ENCODE results near the gene FGFR1OP2. TPM values are rescaled to one million over a fixed set of nuclear protein-coding genes. Genes with fewer than 3 reads are reported as not detected.

Gene FGFR1OP2
- polyA plus RNA-seq, 4 donors: 62.2 to 89.4 (median 63.0) TPM

DNA sequence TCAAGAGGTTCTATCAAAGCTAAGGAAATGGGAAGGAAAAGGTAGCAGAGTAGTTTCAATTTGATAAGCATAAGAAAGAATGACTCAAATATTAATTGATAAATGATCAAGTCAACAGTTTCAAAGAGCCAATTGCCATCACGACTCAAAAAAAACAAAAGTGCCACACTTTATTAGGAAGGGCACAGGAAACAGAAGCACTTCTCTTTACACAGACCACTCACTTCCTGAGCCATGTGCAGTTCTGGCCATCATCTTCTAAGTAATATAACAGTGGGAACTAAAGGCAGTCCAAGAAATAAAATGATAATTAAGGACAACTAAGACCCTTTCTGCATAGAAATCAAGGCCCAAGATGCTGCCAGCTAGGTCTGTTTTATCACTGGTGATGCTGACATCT is 62.7 kb downstream of the FGFR1OP2 start:
- DNase-seq (ENCODE audit: low read depth in 4 of 4, low spot score in 3 of 4): no peak

DNA sequence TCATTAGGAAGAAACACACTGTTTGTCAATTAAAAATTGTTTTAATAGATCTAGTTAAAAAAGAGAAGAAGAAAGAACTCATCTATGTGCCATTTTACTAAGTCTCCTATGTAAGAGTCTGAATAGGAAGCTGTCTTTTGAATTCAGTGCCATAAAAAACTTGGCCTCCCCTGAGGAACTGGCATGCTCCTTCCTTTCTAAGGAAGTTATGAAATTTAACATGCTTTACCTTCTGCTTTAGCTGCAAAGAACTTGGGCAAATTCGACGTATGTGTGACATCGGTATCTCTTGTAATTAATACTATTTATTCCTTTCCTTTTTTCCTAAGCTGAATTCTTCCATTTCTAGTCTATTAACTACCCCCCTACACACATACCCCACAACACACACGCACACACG is 63.4 kb downstream of the FGFR1OP2 start:
- no peak for DNase-seq (ENCODE audit: low read depth in 4 of 4, low spot score in 3 of 4)

DNA sequence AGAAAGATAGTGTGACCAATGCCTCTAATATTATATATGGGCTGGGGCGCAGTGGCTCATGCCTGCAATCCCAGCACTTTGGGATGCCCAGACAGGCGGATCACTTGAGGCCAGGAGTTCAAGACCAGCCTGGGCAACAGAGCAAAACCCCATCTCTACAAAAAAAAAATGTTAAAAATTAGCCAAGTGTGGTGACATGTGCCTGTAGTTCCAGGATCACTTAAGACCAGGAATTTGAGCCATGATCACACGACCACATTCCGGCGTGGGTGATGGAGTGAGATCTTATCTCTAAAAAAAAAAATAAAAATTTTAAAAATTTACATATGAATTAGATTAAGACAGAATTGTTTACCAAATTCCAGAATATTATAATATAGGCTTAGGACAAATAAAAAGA is 63.9 kb downstream of the FGFR1OP2 start:
- DNase-seq (ENCODE audit: low read depth in 4 of 4, low spot score in 3 of 4): no peak

DNA sequence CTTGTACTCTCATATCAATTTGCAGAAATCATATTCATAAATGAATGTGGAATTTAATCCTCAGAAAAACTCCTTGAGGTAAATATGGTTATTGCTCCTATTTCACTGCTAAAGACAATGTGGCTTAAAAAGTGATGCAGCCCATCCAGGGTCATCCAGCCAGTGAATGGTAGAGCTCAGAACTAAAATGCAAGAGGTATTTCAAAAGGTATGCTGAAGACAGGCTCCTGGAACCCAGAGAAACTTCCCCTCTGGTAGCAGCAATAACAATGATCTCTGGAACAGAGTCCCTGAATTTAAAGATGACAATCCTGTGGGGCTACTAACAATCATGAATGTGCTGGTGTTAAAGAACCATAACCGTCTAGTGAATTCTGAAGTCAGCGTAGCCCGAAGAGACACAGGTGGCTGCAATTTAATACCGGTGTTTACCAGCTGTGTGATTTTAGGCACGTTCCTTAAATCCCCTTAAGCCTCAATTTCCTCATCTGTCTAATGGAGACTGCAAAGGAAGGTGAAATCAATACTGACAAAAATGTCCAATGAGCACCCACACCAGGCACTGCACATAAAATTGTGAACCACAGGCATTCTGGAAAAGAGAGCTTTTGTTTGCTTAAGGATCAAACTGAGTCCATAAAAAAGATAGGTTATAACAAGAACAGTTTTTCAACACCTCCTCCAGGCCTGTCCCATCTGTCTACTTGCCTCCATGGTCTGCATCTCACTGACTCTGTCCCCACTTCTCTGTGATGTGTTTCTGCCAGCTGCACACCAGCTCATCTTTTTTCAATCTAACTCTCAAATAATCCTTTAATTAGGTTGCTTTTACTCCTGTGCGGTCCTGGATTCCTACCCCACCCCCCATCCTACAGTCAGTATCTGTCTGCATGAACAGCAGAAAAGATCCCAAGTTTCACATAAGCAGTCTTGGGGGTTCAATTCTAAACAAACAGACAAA is 65.4 kb downstream of the FGFR1OP2 start:
- DNase-seq (ENCODE audit: low read depth in 4 of 4, low spot score in 3 of 4): no peak

DNA sequence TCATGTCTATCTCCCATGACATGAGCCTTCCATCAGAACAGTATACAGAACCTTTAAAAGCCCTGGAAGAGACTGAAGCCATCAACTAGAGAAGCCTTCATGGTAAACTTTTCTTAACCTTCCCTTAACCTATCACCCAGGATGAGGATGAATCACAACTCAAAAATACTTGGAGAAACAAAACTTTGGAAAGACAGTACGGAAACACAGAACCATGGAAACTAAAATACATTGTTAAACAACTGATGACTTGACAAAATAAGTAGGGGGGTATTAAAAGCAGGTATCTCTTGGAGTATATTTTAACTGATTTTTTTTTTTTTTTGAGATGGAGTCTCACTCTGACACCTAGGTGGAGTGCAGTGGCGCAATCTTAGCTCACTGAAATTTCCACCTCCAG is 67.2 kb downstream of the FGFR1OP2 start:
- no peak for DNase-seq (ENCODE audit: low read depth in 4 of 4, low spot score in 3 of 4)

DNA sequence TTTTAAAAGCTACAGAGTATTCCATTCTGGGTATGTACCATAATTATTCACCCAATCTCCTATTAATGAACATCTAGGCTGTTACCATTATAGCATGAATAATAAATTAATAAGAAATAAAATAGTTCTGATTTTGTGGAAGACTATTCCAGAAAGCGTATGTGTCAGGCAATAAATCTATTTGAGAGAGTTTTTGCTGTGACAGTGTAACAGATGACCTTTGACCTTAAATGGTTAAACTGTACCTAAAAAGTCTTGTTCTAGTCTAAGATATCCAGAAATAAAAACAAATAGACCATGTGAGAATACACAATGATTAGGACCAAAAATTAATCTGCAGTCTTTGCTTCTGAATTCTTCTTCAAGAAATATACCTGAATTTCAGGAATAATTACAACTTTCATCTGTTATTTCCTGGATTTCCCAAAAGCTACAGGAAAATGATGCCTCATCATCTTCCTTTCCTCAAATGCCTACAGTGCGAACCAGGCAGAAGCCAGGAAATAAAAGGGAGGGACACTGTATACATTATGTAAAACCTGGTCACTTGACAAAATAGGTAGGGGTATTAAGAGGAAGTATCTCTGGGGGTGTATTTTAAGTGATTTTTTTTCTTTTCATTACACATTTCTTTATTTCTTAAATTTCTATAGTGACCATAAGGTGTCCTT is 68.7 kb downstream of the FGFR1OP2 start:
- no peak for DNase-seq (ENCODE audit: low read depth in 4 of 4, low spot score in 3 of 4)

DNA sequence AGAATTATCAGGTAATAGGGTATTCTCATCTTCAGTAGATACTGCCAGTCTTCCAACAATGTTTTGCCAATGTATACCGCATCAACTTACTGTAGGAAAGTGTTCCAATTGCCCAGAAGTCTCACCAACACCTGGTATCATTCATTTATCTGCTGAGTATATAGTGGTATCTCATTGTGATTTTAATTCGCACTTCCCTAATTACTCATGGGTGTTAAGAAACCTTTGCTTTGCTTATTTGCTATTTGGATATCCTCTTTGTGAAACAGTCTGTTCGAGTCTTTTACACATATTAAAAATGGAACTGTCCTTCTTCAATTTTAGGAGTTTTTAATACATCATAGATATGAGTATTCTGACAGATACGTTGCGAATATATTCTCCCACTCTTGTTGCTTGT is 69.8 kb downstream of the FGFR1OP2 start:
- no peak for DNase-seq (ENCODE audit: low read depth in 4 of 4, low spot score in 3 of 4)

DNA sequence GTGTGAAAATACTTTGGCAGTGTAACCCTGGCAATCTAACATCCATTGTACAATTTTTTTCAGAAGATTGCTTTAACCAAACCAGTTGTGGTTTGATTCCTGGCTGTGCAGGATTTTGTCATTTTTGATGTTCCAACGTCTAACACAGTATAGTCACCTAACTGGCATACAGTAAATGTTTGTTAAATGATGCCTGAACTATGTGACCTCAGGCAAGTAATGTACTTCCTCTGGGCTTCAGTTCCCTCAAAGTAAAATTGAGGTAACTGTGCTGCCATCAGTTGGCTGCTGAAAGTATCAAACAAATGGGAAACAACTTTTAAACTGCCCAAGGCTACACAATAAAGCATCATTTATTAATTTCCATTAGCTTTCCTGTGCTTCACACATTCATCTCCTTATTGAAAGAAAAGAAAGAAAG is 71.6 kb downstream of the FGFR1OP2 start:
- no peak for DNase-seq (ENCODE audit: low read depth in 4 of 4, low spot score in 3 of 4)

DNA sequence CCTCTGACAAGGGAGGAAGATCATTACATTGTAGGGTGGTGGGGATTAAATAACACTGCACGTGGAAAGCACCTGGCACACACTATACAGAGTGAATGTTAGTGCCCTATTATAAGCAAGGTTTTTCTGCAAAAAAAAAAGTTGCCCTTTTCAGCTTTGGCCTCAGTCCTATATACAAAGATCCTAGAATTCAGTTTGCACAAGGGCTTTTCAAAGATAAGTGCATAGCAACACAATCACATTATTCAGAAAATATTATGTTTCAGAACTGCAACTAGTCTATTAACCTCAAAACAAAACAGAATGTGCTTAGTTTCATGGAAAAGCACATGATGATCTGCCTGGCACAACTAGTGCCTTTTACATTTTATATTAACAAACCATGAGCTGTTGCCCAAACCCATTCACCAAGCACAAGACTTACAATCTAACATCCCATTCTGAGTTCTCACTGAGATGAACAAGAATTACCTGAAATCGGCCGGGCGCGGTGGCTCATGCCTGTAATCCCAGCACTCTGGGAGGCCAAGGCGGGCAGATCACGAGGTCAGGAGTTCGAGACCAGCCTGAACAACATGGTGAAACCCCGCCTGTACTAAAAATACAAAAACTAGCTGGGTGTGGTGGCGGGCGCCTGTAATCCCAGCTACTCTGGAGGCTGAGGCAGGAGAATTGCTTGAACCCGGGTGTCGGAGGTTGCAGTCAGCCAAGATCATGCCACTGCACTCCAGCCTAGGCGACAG is 74.1 kb downstream of the FGFR1OP2 start:
- no peak for DNase-seq (ENCODE audit: low read depth in 4 of 4, low spot score in 3 of 4)

DNA sequence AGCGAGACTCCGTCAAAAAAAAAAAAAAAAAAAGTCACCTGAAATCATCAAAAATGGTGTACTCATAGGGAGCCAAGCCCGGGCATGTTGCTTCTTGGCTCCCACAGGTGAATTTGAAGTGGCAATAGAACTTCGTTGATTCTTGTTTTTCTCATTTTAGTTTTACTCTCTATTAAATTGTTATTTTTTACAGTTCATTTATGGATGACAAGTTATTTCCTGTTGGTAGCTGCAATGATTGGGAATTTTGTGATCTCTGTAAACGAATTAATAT is 74.6 kb downstream of the FGFR1OP2 start:
- DNase-seq (ENCODE audit: low read depth in 4 of 4, low spot score in 3 of 4): no peak

DNA sequence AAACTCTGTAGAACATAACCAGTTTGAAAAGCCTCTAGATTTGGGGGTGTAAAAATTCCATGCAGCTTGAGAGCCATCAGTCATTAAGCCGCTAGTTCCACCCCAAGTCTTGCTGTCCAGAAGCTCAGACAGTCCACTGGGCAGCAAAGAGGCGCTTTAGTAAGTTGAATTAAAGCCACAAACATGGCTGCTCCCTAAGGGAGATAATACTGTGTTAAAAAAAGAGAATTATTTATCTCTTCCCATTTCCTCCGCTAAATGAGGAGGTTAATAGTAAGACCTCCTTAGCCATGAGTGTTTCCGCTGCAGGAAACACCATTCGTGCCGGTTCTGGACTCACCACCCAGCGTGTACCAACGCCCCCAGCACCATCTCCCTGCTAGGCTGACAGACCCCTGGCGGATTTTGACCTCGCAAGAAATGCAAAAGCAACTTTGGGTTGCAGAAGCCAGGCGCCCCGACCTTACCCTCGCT is 75.4 kb downstream of the FGFR1OP2 start:
- DNase-seq (ENCODE audit: low read depth in 4 of 4, low spot score in 3 of 4): peak in 1 of 4 donors; percentile 8

DNA sequence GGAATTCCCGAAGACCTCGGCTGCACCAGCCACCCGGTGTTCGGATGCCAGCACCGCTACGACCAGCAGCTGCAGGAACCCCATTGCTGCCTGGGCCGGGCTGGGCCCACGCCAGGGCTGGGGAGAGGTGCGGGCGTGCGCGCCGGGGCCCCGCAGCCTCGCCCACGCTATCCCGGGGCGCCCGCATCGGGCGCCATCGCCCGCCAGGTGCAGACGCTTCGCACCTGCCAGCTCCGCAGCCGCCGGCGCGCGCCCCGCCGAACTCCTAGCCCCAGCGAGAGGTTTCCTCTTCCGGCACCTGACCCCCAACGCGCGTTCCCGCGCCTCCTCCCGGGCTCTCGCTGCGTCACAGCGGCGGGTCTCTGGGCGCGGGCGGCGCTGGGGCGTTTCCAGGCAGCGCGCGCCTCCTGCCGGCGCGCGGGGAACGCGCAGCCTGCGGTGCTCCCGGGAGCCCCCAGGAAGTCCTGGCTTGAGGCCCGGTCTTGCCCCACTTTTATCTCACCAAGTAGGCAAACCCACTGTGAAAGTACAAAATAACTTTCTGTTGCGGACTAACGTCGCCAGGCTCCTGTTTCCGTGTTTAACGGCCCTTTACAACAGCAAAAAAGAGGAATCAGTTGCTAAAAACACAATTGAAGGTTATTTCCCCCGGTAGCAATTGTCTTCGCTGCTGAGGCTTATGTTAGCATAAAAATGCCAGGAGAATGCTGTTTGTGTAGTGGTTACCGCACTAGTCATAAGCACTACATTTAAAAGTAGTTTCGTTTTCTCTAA is 76.0 kb downstream of the FGFR1OP2 start, which contains the start of gene TM7SF3:
TSS of gene TM7SF3 (minus strand) at position 300 of the 774 bp plus-strand sequence. CDS start at position 84, 216 bp downstream.
- DNase-seq (ENCODE audit: low read depth in 4 of 4, low spot score in 3 of 4): peak; percentile 79 to 88 (median 86)

DNA sequence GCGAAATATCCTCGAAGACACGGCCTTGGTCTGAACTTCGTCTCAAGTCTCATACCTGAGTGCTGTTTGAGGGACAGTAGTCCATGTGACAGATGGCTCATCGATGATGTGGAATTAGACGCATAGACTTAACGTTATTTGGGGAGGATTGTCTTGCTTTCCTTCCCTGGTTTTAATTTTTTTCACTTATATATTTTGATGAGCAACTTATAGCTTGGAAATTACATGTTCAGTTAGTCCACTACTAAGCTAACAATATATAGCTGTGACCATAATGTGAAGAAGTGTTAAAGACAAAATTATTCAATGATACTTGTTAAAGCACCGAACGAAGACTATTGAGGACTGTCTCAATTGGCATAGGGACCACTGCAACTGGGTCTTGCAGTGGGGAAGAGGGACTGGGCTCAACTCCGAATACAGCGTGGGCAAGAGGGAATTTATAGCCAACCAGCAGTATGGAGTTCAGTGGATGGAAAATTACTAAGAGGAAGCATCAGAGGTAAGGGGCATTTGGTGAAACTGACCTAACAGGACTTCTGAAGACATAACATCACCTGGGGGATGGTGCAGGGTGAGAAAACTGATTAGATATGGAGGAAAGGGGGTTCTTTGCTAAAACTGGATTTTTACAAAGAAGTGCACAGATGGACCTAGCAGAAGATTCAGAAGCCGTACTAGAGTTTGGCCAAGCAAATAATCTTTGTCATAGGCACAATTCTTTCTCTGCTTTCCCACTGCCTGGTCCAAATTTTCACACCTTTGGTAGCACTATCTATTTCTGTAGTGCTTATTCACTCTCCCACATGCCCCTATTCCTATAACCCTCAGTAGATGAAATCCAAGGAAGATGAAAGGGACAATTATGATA is 76.8 kb downstream of the FGFR1OP2 start:
- DNase-seq (ENCODE audit: low read depth in 4 of 4, low spot score in 3 of 4): no peak

DNA sequence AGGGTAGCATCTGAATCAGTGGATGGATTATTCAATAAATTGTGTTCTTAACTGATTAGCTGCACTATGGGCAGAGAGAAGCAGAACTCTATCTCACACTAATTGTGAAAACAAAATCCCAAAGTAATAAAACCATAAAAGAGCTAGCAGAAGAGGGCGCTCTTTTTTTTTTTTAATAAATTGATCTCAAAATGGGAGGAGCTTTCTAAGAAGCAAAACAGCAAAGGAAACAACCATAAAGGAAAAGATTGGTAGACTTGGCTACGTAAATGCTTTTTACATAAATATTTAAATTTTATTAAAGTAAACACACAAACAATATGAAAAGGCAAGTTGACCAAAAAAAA is 77.4 kb downstream of the FGFR1OP2 start:
- no peak for DNase-seq (ENCODE audit: low read depth in 4 of 4, low spot score in 3 of 4)

Other genes with a start within 250 kb of the FGFR1OP2 start
- gene ITPR2, start 105.3 kb upstream of the FGFR1OP2 start, polyA plus RNA-seq (ENCODE audit: insufficient read length in 4 of 4): 10 to 100 TPM; 11.8 to 16.1 (median 13.2) TPM
- gene INTS13, start 489 bp upstream of the FGFR1OP2 start, polyA plus RNA-seq (ENCODE audit: insufficient read length in 4 of 4): 10 to 100 TPM; 30.3 to 43.3 (median 37.9) TPM
- gene TM7SF3, start 75.9 kb downstream of the FGFR1OP2 start, polyA plus RNA-seq (ENCODE audit: insufficient read length in 4 of 4): 10 to 100 TPM; 53.7 to 96.8 (median 86.4) TPM
- gene MED21, start 84.1 kb downstream of the FGFR1OP2 start, polyA plus RNA-seq (ENCODE audit: insufficient read length in 4 of 4): 10 to 100 TPM; 56.2 to 75.2 (median 59.8) TPM
- under 1 TPM in 2 of 4 donors, not detected in 2; 0.18 to 0.32 TPM for gene C12orf71, start 144.1 kb downstream of the FGFR1OP2 start, polyA plus RNA-seq (ENCODE audit: insufficient read length in 4 of 4)